ENCODE data around the gene CLCNKB.
A peak's percentile ranks its signal among the peaks of the same experiment; 100 is the strongest.
"Not testable (repeated sequence)": the region's sequence is repeated elsewhere in the genome, so short reads cannot be mapped to it uniquely, and the experiment has no call there.

Gene CLCNKB

GRCh38 chr1:16048573-16049189, 5.1 kb downstream of the CLCNKB start:
- TF ChIP-seq CTCF (IDR thresholded peaks at IDR 0.05; ENCODE audit: low read length, missing control alignments): no peak
- DNase-seq (ENCODE audit: low read depth): peak; percentile 33
- H3K4me3 ChIP-seq (replicated peaks; ENCODE audit: low read depth, low read length): peak overlapping the region; percentile 36

- no peak for TF ChIP-seq CTCF (IDR thresholded peaks at IDR 0.05; ENCODE audit: low read length, missing control alignments)
- H3K4me3 ChIP-seq (replicated peaks; ENCODE audit: low read depth, low read length): no peak overlapping the region
- no peak for DNase-seq (ENCODE audit: low read depth)
Observed at GRCh38 chr1:16050328-16050727, 6.7 kb downstream of the CLCNKB start.

- DNase-seq (ENCODE audit: low read depth): no peak
- TF ChIP-seq CTCF (IDR thresholded peaks at IDR 0.05; ENCODE audit: low read length, missing control alignments): no peak
- H3K4me3 ChIP-seq (replicated peaks; ENCODE audit: low read depth, low read length): no peak overlapping the region
Observed at GRCh38 chr1:16051039-16051438, 7.5 kb downstream of the CLCNKB start.

- not testable (repeated sequence) for H3K4me3 ChIP-seq (replicated peaks; ENCODE audit: low read depth, low read length)
Observed at GRCh38 chr1:16051949-16052348, 8.4 kb downstream of the CLCNKB start.

GRCh38 chr1:16053781-16054502, 10.4 kb downstream of the CLCNKB start:
- no peak for TF ChIP-seq CTCF (IDR thresholded peaks at IDR 0.05; ENCODE audit: low read length, missing control alignments)
- no peak for DNase-seq (ENCODE audit: low read depth)
- H3K4me3 ChIP-seq (replicated peaks; ENCODE audit: low read depth, low read length): no peak overlapping the region

More at GRCh38 chr1:16051949-16052348, 8.4 kb downstream of the CLCNKB start:
- not testable (repeated sequence) for DNase-seq (ENCODE audit: low read depth)

- no peak overlapping the region for H3K4me3 ChIP-seq (replicated peaks; ENCODE audit: low read depth, low read length)
- TF ChIP-seq CTCF (IDR thresholded peaks at IDR 0.05; ENCODE audit: low read length, missing control alignments): no peak
- no peak for DNase-seq (ENCODE audit: low read depth)
Observed at GRCh38 chr1:16054598-16055540, 11.3 kb downstream of the CLCNKB start.
